DMS153 (cell line): ENCODE measurements around the gene CCSER2.
"Not testable (repeated sequence)": the region's sequence is repeated elsewhere in the genome, so short reads cannot be mapped to it uniquely, and the experiment has no call there.

Experiments
- DNase-seq: peaks from one replicate; lab custom pipeline; 2025; lab: John Stamatoyannopoulos, UW

CCSER2 gene

DNA sequence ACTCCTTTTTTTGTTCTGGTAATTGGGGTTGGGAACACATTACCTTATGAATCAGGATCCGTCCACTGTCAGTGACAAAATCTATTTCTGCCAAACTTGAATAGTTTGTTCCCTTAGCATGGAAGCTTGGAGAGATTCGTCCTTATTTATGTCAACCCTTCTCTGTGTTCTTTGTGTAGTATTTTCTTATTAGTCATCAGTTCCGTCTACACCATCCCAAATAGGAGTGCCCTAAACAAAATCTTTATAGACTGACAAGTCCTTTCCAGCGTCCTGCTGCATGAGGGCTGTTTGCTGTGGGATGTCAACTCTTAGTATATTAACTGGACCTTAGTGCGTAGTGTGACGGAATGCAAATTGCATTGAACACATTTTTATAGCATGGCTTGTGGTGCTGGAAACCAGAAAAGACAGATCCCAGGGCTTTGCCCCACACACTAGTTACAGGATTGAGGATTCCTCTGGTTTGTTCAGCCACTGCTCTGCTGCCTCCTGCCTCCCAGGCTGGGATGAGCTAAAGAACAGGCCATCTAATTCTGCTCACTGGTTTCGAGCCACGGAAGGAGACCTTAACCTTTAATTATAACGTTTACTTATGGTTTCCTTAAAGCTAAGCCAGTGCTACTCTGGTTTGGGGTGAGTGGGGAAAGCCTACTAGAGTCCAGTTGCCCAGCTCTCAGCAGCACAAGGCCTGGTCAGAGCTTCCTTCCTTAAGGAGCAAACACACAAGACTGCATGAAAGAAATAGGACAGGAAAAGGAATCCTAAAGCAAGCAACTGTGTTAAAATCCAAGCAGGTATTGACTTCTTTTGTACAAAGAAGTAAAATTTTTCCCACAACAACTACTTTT lies 194.4 kb downstream of the CCSER2 start:
- no peak for DNase-seq

DNA sequence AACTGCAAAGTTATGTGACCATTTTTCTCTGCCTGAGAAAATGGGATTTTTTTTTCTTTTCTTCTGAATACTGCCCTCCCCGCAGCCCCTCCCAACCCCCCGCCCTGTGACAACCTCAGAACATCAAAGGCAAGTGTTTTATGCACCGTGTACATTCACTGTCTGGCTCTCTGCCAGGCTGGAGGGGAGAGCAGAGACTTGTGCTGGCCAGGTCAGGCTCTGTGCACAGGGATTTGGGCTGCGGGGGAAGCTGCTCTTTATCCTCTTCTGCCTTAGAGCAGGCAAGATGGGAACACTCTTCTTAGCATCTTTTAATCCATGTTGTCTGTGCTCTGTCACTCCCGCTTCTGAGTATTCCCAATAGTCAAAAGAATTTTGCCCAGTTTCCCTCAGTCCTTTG lies 195.1 kb downstream of the CCSER2 start:
- no peak for DNase-seq

DNA sequence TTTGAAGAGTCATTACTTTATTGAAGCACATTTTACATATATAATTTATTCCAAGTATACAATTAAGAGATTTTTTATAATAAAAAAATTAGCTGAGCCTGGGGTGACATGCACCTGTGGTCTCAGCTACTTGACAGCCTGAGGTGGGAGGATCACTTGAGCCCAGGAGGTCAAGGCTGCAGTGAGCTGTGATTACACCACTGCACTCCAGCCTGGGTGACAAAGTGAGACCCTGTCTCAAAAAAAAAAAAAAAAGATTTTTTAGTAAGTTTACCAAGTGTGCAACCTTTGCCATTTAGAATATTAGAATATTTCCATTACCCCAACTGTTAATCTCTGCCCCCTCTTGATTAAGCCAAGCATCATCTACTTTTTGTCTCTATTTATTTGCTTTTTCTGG lies 196.0 kb downstream of the CCSER2 start:
- no peak for DNase-seq

DNA sequence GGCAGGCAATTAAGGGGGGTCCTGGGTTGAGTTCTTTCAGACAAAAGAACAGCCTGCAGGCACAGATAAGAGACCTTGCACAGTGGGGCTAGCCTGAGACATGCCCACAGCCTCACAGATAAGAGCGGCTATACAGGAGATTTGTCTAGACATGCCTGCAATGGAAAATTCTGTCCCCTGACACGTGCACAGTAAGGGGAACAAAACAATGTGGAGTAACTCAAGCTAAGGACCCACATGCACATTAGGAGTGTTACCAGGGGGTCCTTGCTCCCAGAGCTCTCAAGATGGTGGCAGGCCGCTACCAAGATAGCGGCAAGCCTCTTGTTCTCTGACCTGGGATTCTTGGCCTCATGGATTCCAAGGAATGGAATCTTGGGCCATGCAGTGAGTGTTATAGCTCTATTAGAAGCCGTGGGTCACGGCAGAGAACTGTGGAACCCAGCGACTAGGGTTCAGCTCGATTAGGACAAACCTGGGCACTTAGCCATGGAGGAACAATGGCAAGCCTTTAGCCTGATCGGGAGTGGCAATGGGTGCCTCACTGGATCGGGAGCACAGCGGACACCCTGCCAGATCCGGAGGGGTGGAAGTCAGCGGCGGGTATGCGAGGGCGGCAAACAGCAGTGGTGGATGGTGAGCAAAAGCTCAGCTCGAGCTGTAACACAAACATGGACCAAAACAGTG lies 196.9 kb downstream of the CCSER2 start:
- DNase-seq = no peak

DNA sequence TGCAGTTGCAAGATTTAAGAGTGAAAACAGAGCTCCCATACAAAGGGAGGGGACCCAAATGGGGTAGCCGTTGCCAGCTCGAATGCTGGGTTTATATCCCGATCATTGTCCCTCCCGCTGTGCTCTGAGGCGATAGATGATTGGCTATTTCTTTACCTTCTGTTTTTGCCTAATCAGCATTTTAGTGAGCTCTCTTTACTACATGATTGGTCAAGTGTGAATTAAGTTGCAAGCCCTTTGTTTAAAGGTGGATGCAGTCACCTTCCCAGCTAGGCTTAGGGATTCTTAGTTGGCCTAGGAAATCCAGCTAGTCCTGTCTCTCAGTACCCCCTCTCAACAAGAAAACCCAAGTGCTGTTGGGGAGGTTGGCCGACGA lies 197.4 kb downstream of the CCSER2 start:
- not testable (repeated sequence) for DNase-seq

DNA sequence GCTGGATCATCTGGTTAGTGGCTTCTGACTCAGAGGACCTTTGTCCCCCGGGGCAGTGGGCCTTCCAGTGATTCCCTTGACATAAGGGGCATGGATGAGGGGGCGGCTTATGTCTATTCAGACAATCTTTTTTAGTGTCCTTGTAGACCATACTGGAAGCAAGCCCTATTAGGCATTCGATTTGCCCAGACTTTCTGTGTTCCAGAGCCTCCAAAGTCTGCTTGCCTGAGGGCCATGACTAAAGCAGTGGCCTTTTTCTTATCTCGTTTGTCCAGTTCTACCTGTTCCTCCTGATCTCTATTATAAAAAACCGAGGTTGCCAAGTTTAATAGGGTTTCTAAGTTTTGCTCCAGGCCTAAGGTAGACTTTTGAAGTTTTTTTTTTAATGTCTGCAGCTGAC lies 199.0 kb downstream of the CCSER2 start:
- DNase-seq = not testable (repeated sequence)

DNA sequence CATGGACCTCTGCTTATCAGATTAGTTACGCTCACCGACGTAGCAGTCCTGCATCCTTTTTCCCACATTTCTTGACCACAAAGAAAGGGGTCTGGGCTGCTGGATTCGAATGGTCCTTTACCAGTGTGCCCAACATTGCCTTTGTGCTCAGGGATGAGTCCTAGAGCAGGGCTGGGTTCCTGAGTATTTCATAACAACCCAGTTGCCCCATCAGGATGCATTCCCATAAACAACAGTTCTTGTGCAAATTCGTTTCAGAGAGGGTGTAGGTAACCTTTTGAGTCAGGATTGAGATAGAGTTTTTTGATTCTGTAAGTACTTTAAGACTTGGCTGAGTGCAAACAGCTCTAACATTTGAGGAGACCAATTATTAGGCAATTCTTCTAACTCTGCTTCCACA lies 200.1 kb downstream of the CCSER2 start:
- not testable (repeated sequence) for DNase-seq

DNA sequence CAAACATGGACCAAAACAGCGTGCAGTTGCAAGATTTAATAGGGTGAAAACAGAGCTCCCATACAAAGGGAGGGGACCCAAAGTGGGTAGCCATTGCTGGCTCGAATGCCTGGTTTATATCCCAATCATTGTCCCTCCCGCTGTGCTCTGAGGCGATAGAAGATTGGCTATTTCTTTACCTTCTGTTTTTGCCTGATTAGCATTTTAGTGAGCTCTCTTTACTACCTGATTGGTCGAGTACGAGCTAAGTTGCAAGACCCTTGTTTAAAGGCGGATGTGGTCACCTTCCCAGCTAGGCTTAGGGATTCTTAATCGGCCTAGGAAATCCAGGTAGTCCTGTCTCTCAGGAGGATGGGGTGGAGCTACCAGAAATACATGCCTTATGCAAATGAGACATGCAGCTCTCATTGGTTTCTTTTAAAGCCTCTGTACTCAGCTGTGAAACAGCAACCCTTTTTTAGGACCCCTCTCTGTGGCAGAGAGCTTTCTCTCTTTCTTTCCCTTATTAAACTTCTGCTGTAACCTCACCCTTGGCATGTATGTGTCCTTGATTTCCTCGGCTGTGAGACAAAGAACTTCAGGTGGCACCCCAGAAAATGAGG lies 202.4 kb downstream of the CCSER2 start:
- no peak for DNase-seq

DNA sequence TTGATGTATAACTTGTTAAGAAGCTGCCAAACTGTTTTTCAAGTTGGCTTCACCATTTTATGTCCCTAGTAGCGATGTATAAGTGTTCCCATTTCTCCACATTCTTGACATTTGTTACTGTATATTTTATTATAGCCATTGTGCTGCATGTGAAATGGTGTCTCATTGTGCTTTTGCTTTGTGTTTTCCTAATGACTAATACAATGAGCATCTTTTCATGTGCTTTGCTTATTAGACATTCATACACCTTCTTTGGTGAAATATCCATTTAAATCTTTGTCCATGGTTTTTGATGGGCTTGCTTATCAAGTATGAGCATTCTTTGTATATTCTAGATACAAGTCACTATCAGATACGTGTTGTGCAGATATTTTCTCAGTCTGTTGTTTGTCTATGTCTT lies 203.0 kb downstream of the CCSER2 start:
- DNase-seq = no peak

DNA sequence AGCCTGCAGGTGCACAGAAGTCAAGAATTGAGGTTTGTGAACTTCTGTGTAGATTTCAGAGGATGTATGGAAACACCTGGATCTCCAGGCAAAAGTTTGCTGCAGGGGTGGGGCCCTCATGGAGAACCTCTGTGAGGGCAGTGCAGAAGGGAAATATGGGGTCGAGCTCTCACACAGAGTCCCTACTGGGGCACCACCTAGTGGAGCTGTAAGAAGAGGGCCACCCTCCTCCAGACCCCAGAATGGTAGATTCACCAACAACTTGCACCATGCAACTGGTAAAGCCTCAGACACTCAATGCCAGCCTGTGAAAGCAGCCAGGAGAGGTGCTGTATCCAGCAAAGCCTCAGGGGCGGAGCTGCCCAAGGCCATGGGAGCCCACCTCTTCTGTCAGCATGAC lies 205.8 kb downstream of the CCSER2 start:
- no peak for DNase-seq

DNA sequence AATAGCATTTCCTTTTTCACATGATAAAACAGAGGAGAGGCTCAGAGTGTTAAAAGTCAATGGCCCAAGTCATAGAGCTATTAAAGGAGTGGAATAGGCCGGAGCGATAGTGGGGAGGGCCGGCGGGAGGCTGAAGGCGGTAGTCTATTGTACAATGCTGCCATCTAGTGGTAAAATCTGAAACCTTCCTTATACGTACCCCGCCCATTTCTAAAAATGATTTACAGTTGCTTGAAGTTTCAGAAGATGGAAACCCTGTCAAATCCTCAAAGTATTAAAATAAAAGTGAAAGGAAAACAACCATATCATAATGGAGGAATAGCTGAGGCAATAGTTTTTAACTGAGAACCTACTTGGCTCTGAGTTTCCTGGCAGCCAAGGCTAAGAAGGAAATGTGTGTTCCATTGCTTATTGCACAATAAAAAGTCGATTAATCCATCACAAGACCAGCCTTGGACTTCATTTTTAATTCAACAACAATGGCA lies 209.1 kb downstream of the CCSER2 start:
- DNase-seq = peak; percentile 37

DNA sequence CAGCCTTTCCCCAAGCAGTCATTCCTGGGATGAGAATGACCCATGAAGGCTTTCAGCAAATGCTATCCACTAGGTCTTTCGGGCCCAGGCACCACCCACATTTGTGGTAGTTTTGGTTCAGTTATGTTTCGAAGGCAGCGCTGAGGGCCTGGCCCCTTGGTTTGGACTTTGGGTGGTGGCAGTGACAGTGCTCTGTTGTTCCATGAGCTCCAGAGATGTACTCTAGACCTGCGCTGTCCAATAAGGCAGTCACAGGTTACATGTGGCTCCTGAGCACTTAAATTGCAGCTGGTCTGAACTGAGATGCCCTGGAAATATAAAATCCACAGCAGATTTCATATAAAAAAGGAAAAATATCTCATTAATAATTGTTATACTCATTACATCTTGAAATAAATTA lies 209.6 kb downstream of the CCSER2 start:
- DNase-seq = no peak

DNA sequence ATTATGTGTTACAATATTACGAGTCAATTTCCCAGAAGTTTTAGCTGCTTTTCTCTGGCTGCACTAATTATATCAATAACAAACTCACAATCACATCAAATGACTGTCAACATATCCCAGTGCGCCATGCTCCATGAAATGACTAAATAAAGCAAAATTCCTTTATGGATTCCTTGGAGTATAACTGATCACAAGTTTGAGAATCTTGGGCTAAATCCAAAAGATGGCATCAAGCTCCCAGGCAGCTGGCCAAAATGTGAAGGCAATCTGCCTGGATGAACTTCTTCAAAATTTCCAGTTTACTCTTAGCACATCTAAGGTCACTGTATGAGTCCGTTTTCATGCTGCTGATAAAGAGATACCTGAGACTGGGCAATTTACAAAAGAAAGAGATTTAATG lies 210.8 kb downstream of the CCSER2 start:
- DNase-seq = no peak

DNA sequence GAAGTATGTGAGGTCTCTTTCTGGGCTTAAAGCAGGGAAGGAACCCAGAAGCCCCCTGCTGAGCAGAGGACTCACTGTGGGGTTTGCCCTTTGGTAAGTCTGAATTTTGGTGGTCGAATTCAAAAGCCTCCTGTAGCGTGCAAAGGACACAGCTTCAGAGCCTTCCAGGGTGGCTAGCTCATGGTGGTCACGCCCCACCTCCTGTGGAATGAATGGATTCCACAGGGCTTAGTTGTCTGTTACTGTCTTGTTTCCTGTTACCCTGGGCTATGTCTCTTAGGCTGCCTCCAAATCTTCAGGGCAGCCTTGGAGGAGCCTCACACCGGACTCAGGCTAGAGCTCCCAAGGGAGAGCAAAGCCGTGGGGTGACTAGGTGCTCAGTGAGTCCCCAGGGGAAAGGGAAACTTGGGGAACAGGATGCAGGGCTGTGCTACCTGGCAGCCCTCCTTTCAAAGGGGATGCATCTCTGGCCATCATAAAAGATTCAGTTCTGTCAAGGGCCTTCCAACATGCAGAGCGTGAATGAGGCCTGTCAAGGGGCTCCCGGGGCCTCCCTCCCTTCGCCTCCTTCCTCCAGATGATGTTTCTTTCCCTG lies 211.7 kb downstream of the CCSER2 start:
- DNase-seq = no peak

DNA sequence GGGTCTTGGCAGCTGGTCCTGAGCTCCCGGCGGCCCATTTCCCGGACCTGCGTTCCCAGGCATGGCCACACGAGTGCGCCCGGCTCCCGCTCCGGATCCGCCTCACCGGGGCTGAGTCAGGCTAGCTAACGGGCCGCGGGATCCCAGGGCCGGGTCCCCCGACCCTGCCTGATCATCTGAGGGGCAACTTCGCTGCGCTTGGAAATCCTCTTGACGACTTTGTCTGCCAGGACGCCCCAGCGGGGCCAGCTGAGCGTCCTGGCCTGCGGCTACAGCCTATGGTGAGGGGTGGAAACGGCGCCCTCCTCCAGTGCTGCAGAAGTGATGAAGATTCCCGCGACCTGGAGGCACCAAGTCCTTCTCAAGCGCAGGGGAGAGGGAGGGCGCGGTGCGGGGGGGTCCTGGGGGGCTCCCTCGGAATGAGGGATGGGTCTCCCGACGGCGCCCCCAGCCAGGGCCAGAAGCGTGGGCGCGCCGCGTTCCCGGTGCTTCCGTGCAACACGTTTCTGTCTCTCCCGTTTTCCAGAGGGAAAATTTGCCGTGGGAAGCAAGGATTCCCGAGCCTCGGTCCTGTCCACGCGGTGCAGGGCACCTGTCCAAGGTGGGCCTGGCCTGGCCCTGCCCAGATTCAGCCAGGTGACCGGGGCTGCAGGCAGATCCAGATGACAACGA lies 212.4 kb downstream of the CCSER2 start:
- no peak for DNase-seq

DNA sequence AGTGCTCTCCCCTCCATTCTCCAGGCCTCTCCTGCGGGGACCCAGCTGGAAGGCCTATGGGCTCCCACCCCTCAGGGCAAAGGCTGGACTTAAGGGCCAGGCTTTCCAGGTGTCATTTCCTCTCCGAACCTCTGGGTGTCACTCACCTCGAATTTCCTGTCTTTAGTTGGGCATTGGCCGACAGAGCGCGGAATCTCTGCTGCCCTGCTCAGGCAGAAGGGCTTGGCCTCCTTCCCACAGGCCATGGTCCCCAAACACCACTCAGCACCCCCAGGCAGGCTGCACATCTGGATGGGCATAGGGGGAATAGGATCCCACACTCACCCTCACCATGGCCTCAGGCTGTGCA lies 212.9 kb downstream of the CCSER2 start:
- DNase-seq = no peak

DNA sequence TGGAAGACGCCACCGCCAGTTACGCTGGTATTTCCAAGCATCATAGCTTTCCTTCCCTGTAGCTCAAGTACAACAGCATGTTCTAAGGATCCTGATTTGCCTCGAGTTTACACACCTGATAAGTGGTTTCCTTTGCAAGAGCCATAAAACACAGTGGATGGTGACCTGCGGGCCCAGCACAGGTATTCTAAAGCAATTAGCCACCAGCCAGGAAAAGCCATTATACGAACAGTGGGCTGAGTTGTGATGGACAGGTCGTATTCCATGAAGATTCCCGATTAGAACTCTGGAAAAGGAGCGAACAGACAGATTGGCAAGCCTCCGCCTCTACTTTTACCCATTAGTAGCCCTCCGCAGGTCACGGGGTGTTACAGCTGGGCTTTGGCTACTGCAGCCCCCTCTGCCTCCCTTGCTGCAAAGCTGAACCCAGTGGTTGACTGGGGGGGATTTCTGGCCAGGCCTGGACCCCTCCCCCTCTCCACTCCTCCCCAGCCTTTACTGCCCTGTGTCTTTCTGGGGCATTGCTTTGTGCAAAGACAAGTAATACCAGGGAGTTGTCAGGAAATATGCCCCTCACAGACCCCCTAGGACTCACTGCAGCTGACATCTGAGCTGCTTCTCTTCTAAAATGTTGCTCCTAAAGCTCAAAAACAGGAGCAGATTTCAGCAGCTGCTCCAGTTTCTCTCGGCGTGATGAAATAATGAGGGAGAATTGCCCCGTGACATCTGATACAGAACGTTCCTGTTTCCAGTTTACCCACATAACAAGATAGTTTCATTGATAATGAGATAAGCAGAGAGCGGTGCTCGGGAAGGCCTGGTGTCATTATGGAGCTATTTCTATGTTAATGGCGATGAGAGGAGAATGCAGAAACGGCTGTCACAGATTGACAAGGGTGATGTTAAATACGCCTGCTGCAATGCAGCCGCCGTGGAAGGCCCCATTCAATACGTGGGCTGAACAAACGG lies 214.4 kb downstream of the CCSER2 start:
- DNase-seq = peak; percentile 37

DNA sequence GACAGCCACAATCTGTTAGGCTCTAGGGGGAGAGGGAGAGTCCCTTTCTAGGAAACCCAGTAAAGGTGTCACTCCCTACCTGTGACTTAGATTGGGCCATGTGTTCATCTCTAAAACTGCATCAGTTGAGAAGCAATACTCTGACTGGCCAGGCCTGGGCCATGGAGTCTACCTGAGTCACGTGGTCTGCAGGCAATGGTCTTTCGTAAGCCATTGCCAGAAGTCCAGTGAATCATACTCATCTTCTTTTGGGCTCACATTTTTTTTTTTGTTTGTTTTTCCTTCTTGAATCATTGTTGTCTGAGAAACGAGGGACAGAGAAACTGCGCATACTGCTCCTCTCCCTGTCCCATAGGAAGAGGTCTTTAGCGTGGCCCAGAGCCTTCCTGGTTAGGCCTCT lies 215.6 kb downstream of the CCSER2 start:
- no peak for DNase-seq

DNA sequence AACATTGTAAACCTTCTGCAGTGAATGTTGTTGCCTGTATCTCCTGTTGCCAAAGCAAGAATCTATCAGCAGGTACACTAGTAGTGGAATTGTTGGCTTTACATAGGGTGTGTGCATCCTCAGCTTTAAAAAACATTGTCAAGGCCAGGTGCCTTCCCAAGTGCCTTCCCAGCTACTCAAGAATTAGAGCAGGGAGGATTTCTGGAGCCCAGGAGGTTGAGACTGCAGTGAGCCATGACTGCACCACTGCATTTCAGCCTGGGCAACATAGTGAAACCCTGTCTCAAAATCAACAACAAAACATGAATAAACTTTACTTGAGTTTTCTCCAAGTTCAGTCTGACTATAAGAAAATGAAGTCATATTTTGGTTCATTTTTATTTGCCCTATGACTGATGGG lies 217.3 kb downstream of the CCSER2 start:
- no peak for DNase-seq

DNA sequence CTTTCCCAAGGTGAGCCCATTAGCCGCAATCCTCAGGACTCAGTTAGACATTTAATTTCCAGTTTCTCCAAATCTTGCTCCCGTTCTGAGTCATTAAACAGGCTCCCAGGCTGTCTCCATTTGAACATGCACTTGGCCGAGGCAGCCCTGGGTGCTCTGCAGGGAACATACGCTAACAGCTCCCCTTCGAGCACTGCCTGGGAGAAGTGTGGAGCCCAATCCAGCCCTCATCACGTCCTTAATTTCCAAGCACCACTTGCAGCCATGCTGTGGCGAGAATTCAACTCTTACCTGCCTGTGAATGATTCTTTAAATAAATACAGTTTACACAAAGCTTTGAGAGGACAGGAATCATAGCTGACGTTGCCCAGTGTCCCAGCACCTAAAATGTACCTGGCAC lies 218.2 kb downstream of the CCSER2 start:
- DNase-seq = no peak

DNA sequence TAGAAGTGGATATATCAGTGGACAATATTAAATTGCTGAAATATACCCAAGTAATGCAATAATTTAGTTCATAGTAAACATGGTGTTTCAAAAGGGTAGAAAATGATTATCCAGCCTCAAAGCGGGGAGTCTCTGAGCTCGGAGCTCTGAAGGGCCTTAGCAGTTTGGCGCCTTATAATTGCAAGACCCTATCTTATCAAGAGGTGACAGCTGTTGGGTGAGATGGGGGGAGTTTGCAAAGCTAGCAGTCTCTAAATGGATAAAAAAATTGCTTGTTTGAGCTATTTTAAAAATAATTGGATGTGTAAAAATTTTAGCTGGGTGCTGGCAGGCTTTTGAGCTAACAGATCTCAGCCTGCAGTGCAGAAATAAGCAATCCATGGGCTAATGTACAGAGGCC lies 219.2 kb downstream of the CCSER2 start:
- no peak for DNase-seq
